HG03280 (cell line): ENCODE measurements around the gene IL19.
A peak's percentile ranks its signal among the peaks of the same experiment; 100 is the strongest.

ENCODE experiments used
- ATAC-seq: cut with Tn5 transposase; IDR thresholded peaks from one replicate; pipeline ENCODE4 v1.9.1; 2021; ENCODE audit warnings: mild to moderate bottlenecking, moderate library complexity; ENCODE audit not compliant: unreplicated experiment

The IL19 gene, protein sequence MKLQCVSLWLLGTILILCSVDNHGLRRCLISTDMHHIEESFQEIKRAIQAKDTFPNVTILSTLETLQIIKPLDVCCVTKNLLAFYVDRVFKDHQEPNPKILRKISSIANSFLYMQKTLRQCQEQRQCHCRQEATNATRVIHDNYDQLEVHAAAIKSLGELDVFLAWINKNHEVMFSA

DNA sequence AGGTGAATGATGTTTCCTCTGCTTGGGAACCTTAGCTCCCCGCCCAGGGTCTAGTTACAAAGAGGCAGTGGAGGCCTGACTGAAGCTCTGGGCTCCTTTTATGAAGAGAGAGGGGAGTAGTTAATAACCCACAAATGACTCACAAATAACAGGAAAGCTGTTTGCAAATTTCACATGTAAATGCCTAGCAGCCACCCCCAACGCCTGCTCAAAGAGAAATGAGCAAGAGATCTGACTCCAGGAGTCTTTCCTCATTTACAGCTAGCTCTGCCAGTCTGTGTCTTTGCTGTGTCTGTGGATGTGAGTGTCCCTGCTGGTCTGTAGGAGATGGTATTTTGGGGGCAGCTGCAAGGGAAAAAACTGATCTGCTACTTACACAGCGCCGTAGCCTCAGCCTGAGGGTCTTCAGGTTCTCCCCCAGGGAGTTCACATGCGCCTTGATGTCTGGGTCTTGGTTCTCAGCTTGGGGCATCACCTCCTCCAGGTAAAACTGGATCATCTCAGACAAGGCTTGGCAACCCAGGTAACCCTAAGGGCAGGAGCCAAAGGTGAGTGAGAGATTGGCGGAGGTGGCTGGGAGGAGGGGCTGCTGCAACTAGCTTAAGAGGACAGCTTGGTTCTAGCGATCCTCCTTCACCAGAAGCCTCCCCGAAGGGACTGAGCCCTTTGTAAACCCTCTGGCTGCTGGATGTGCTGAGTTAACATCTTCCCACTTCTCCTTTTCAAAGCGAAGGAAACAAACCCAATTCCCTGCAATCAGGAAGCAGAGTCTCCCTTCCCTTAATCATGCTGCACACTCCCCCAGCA lies at the start of gene IL19:
Gene IL19, plus strand, starts transcription at position 243 of the 807 bp plus-strand sequence. CDS start 65,890 bp downstream, outside the sequence.
- ATAC-seq = no peak

DNA sequence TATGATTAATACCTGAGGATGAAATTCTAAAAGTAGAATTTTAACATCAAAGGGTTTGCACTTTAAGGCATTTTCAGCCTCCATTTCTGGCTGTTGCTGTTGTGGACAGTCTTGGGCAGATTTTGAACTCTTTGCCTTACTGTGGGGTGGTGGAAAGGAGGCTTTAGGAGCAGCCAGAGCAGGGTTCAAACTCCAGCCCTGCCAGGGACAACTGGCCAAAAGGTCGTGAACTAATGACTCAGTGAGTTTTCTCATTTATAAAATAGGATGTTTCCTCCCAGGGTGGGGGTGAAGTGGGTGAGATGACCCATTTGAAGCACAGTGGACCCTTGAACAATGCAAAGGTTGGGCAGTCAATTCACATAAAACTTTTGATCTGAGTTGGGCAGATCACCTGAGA lies 49.1 kb upstream of the IL19 start:
- no peak for ATAC-seq

DNA sequence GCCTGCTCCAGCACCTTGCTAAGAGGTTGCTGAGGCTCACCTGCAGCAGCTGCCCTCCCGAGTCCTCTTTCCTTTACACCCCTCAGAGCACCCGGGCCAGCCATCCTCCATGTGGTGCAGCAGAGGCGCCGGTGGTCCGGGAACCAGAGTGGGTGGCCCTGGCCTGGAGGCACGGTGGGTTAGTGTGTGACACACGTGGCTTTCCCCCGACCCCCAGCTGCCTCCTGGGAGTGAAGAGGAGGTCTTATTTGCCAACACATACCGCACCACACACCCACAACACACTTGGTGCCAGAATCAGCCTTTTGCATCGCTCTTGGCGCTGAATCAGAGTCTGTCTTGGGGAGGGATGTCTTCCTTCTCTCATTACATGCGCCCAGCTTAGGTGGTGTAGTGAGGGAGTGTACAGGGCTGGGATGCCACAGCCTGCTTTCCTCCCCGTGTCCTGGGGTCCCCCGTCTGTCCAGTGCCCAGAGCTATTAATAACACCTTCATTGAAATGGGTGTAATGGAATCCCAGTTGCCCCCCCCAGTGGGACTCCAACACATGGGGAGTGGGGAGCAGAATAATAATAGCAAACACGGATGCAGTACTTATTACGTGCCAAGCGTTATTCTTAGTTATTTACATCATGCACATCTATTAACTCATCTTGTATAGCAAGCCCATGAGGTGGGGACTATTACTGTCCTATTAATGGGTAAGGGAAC lies 47.7 kb upstream of the IL19 start:
- ATAC-seq = no peak

DNA sequence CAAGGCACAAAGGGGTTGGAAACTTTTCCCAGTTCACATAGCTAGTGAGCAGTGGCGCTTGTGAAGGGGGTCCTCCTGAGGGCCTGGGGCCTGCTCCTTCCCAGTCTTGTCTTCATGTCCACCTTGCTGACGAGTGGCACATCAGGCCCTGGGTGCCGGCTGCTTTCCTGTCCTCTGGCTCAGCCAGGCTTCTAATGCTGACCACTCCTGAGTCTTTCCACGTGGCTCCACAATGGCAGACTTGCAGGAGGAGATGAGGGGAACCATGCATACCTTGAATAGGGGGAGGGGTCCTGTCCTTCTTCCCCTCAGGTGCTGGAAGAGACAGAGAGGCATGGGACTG lies 47.1 kb upstream of the IL19 start:
- no peak for ATAC-seq

DNA sequence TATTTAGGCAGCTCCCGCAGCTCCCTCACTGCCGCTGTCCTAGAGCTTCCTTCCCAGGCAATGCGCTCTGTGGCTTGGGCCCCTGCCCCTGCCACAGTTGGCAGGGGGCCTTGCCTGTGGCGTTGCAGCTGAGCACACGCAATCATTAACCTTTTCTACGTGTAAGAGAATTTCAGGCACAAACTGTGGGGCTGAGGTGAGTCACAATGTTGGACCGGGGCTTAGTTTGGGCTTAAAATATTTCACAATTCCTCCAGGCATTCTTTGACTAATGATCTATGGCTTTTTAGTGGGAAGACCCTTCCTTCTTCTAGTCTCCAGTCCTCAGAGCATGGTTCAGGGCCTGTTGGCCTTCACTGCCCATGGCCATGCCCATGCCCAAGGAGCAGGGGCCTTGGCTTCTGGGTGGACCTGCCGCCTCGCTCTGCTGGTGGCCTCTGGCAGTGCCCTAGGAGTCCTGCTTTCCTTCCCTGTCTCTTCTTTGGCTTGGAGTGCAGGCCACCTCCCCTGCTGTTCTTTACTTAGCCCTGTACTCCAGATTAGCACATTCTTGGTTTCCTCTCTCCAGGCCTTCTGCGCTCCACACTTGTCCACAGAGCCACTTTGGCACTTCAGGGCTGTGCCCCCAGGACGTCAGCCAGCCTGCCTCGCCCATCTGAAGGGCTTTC lies 46.6 kb upstream of the IL19 start:
- ATAC-seq = no peak

DNA sequence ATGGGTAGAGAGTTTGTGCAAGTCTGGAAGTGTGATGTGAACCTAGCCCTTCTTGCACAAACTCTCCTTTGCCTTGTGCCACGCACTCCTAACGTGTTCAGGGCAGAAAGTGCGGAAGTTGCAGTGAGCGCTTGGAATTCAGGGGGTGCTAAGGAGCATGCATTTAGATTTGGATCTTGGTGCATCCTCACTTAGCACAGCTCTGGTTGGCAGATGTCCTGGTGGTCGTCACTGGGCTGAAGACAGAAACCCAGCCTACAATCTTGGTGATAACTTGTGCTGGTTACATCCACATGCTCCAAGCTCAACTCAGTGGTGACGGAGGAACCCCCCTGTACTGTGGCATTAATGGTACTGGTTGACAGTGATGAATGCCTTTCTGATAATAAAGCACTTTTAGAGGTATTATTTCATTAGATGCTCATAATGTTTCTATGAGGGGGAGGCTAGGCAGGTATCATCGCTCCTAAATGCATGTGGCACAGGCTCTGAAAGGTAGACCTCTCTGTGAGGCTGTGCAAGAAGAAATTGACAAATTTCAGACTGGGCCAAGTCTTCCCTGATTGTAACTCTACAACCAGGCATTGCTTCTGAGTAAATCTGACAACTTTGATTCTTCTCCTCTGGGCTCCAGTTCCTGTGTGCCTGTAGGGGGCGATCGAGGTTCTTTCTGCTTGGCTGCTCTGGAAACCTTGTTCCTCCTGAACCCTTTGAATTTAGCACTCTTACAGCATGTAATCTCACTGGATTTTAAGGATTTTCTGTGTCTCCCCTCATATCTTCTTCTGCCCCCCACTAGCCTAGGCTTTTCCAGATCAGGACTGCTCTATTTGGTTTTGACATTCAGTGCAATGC lies 45.2 kb upstream of the IL19 start:
- ATAC-seq = no peak

DNA sequence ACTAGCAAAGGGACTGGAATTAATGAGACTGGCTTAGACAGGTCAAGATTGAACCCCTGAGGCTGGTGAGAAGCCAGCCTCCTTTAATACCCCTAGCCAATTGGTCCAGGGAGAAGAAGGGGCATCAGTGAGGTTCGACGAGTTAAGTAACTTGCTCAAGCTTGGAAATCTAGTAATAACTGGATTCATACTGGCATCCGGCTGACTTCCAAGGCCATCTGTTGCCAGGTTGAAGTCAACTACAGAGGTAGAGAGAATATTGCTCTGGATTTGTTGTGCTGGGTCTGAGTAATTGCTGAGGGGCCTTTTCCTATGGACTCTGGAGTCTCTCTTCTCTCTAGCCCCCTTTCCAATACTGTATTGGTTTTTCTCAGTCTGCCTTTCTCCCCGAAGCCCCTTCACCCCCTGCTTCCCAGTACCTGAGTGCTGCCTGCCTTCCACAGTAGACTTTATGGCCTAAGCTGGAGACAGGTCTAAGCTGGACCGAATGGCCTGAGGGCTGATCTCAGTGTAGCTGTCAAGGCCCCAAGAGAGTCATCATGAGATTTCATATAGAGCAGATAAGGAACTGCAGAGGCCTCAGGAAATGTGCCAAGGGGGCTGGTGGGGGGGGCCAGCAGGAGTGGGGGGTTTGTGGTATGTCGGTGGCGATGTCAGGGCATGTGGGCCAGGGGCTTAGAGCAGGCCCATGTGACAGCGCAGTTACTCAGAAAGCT lies 42.4 kb upstream of the IL19 start:
- ATAC-seq = no peak

DNA sequence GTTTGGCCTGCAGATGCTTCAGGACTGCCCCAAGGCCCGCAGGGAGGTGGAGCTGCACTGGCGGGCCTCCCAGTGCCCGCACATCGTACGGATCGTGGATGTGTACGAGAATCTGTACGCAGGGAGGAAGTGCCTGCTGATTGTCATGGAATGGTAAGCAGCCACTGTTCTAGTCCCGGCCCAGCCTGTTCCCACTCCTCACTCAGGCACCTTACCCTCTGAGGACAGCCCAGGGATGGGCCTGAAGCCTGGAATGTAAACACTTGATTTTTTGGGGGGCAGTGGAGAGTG lies 41.9 kb upstream of the IL19 start:
- no peak for ATAC-seq

DNA sequence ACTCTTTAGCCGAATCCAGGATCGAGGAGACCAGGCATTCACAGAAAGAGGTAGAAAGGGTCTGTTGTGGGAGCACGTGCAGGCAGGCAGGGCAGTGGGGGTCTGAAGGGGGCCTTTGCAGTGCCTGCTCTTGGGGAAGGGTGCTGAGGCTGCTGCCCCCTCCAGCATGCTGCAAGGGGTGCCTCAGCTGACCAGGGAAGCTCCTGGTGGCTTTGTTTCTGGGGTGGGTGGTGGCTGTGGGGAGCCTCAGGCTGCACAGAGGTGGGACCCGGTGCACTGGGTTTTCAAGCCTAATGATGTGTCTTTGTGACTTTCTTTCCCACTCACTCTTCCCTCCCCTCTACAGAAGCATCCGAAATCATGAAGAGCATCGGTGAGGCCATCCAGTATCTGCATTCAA lies 41.5 kb upstream of the IL19 start:
- ATAC-seq = no peak

DNA sequence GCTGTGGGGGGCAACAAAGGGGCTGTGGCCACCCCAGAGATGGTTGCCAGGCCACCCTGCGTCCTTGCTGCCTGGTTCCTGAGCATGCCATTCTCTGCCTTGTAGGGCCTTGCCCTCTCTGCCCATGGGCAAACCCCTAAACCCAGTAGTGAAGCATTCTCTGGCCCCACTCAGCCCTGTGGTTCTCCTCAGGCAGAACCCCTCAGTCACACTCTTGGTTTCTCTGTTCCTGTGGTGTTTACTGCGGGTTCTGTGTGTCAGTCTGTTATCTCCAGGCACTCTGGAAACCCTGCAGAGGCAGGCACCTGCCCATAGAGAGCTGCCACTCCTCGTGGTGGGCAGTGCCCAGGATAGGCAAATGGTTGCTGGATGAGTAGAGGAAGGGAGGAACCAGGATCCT lies 41.1 kb upstream of the IL19 start:
- no peak for ATAC-seq

DNA sequence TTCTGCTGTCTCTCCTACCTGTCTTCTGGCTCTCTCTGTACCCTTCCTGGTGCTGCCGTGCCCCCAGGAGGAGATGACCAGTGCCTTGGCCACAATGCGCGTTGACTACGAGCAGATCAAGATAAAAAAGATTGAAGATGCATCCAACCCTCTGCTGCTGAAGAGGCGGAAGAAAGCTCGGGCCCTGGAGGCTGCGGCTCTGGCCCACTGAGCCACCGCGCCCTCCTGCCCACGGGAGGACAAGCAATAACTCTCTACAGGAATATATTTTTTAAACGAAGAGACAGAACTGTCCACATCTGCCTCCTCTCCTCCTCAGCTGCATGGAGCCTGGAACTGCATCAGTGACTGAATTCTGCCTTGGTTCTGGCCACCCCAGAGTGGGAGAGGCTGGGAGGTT lies 38.1 kb upstream of the IL19 start:
- no peak for ATAC-seq

DNA sequence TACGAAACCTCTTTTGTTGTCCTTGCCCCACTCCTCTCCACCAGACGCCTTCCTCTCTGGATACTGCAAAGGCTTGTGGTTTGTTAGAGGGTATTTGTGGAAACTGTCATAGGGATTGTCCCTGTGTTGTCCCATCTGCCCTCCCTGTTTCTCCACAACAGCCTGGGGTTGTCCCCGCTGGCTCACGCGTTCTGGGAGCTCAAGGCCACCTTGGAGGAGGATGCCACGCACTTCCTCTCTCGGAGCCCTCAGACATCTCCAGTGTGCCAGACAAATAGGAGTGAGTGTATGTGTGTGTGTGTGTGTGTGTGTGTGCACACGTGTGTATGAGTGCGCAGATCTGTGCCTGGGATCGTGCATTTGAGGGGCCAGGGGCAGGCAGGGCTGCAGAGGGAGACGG lies 37.6 kb upstream of the IL19 start:
- no peak for ATAC-seq

DNA sequence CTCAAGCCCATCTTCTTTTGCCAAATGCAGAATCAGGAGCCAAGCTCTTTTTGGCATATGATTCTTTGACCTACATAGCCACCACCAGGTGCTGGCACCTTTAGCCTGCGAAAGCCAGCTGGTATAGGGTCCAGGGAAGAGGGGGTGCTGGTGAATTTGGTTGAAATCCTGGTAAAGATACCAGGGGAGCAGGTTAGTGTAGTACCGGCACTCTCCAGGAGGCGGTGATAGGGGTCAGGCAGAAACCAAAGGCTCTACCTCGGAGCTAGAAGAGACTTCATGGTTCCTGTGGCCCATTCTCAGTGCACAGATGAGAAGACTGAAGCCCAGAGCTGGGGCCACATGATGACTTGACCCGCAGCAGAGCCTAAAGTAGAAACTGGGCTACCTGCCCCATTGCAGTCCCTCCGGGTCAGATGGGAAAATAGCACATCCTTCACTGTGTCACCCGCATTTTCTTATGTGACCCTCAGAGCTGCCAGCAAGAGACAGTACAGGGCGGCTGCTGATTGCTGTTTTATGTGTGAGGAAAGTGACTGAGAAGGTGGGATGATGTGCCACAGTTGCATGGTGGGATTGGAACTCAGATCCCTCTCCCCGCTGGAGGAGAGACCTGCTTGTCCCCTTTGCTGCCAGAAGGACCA lies 36.0 kb upstream of the IL19 start:
- ATAC-seq = no peak

DNA sequence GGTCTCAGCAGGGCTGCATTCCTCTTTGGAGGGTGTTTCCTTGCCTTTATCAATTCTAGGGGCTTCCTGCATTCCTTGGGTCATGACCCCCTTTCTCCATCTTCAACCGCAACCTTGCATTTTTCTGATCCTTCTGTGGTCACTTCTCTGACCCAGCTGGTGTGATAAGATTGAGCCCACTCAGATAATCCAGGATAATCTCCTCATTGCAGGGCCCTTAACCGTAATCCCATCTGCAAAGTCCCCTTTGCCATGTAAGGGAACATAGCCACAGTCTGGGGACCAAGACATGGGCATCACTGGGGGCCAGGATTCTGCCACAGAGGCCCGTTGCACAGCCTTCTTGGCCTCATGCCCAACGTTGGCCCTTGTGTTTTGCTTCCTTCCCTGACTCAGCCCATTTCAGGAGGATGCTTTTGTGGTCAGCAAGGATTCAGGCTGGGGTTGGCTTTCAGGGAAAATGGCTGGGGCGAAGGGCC lies 35.0 kb upstream of the IL19 start:
- no peak for ATAC-seq

DNA sequence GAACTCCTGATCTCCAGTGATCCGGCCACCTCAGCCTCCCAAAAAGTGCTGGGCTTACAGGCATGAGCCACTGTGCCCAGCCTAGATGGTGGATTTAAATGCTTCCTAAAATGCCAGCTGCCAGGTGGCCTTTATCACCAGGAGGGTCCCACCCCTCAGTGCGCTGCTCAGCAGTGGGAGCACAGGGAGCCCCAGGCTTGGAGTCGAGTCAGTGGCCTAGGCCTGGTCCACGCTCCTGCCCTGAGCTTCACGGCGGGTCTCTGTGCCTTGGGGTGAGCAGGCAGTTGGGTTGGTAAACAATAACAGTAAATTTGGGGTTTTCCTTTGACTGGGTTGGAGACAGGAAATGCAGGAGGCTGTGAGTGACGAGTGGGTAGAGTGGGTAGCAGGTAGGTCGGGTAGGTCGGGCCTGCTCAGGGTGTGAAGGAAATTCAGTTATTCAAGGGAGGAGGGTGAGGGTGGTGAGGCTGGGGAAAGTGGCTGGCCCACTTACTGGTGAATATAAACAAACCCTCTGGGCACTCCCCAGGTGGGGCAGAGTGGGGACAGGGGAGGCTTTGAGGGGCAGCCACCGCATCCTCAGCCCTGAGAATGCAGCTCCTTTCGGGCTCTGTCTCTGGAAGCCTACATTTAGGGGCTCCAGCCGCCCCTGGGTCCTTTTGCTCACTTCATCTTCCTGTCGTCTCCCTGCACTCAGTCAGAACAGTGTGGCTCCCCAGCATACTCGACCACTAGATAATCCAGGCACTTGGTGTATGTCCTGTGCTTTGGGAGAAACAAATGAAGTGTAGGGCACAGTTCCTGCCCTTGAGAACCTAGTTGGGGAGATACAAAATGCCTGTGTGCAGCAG lies 33.5 kb upstream of the IL19 start:
- ATAC-seq = no peak

DNA sequence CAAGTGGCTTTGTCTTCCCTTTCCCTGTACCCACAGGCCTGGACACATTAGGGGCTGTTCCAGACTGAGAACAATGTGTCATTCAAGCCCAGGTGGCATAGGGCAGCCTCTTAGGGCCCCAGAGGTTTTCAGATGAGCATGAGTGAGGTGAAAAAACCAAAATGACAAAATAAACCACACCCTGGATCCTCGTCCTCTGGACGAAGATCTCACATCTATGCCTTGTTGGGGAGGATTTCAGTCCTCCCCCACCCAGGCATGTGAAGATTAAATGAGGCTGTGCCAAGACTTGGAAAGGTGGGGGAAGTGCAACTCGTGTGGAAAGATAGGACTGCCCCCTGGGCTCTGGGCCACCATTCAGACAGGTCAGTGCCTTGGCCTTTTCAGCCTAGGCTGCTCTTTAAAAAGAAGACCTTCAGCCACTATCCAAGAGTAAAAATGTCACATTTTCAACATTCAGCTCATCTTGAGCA lies 32.8 kb upstream of the IL19 start:
- peak; percentile 23 for ATAC-seq

DNA sequence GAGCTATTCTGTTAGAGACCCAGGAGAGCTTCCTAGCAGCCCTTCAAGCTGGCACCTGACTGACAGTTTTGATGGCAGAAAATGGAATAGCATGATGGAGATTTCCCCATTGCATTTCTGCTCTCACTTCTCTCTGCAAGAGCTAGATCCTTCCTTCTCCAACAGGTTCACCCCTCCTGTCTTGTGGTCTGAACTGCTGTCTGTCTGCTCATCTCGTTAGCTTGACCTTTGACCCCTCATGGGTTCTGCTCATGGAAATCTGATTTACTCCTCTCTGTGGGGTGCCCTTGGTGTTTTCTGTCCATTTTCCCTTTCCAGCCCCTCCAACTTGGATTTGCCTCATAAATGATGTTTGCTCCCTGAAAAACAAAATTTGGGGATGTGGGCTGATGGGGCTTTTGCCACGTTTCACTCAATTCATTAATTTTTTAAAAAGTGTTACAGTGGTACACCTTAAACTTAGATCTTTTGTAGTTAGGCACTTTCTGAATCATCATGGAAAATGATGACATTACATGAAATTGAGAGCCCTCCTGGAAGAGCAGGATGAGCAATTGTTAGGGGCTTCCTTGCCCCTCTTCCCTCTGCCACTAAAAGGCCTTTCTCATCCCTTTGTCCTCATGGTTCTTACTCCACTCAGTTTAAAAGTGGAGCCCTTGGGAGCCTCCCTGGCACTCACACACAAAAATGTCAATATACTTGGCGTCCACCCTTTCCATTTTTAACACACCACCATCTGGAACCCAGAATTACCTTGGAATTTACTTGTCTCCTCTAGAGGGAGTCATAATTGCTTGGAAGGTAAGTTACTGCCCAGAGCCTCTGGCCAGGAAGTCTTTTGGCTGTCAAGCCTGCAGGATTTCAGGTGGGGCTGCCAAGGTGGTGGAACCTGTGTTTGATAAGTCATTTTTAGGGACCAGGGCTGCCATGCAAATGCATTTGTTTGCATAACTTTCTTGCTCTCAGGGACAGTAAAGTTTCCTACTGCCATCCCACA lies 31.9 kb upstream of the IL19 start:
- ATAC-seq = no peak
